CD4-positive, alpha-beta T cell treated with Interleukin-1 beta for 1 hour (primary cell): ENCODE measurements around the gene ITPR1.

Source experiments
- DNase-seq, 2 donors: peaks; one replicate each; pipeline ENCODE4 v3.0.0-alpha.2; 2020 to 2022

ITPR1 gene

GRCh38 chr3:4511491-4512262 is 18.5 kb downstream of the ITPR1 start:
- no peak for DNase-seq

GRCh38 chr3:4512895-4513616 is 19.9 kb downstream of the ITPR1 start:
- no peak for DNase-seq

GRCh38 chr3:4514321-4514720 is 21.2 kb downstream of the ITPR1 start:
- DNase-seq, result no peak

- DNase-seq, result no peak
Observed at GRCh38 chr3:4514916-4515315, 21.8 kb downstream of the ITPR1 start.

- no peak for DNase-seq
Observed at GRCh38 chr3:4515916-4516579, 22.9 kb downstream of the ITPR1 start.

- no peak for DNase-seq
Observed at GRCh38 chr3:4517093-4517492, 23.9 kb downstream of the ITPR1 start.

GRCh38 chr3:4517643-4518311 is 24.6 kb downstream of the ITPR1 start:
- DNase-seq, result no peak

GRCh38 chr3:4520033-4520816 is 27.1 kb downstream of the ITPR1 start:
- DNase-seq, result no peak

- DNase-seq, result no peak
Observed at GRCh38 chr3:4522947-4523346, 29.8 kb downstream of the ITPR1 start.

- DNase-seq, result no peak
Observed at GRCh38 chr3:4523710-4524698, 30.9 kb downstream of the ITPR1 start.

- DNase-seq, result no peak
Observed at GRCh38 chr3:4525560-4526223, 32.5 kb downstream of the ITPR1 start.

- no peak for DNase-seq
Observed at GRCh38 chr3:4528320-4528719, 35.2 kb downstream of the ITPR1 start.

GRCh38 chr3:4528819-4529600 is 35.9 kb downstream of the ITPR1 start:
- no peak for DNase-seq

- DNase-seq, result no peak
Observed at GRCh38 chr3:4529876-4530588, 36.9 kb downstream of the ITPR1 start.

- DNase-seq, result no peak
Observed at GRCh38 chr3:4531478-4532025, 38.4 kb downstream of the ITPR1 start.

GRCh38 chr3:4532535-4533112 is 39.5 kb downstream of the ITPR1 start:
- no peak for DNase-seq

- no peak for DNase-seq
Observed at GRCh38 chr3:4533489-4534443, 40.6 kb downstream of the ITPR1 start.
